A673 (cell line): ENCODE measurements around the gene CCDC197. TPM values are rescaled to one million over a fixed set of nuclear protein-coding genes. Genes with fewer than 3 reads are reported as not detected.
A peak's percentile ranks its signal among the peaks of the same experiment; 100 is the strongest.

Source experiments
- BruUV-seq: library from RNA; stranded (reverse); fragments of 400-500 nt; replicated peaks from 2 replicates; lab custom pipeline; 2021; lab: Mats Ljungman, UMichigan
- CTCF ChIA-PET: fragments of 300-600 bp; sonication (Branson Sonifier 250); formaldehyde crosslinking; loops from one replicate; lab custom pipeline; 2022; ENCODE audit warnings: antibody characterized with exemption; lab: Charles Lee
- POLR2A ChIA-PET: fragments of 300-600 bp; sonication (Branson Sonifier 250); formaldehyde crosslinking; loops from one replicate; lab custom pipeline; 2022; ENCODE audit warnings: antibody characterized with exemption; ENCODE audit not compliant: low non-redundant PET; lab: Charles Lee
- DNase-seq: peaks from one replicate; pipeline ENCODE4 v3.0.0-alpha.2; 2015; ENCODE audit warnings: low spot score
- H3K27ac ChIP-seq: fragments of 200-600 bp; sonication (generic); 2 replicates; pipeline ENCODE4 v1.5.1; 2016; ENCODE audit warnings: mixed run types, low read depth, mild to moderate bottlenecking, mixed read lengths, antibody characterized with exemption, low read length; ENCODE audit not compliant: poor library complexity, severe bottlenecking
- H3K27me3 ChIP-seq: fragments of 200-600 bp; sonication (generic); replicated peaks from 2 replicates; pipeline ENCODE4 v1.6.1; 2017; ENCODE audit warnings: mixed run types, low read depth, mild to moderate bottlenecking, mixed read lengths, antibody characterized with exemption, low read length; ENCODE audit not compliant: insufficient read depth, poor library complexity
- H3K36me3 ChIP-seq: fragments of 200-600 bp; sonication (generic); 2 replicates; pipeline ENCODE4 v1.6.1; 2016; ENCODE audit warnings: mixed run types, mild to moderate bottlenecking, mixed read lengths, antibody characterized with exemption, low read length; ENCODE audit not compliant: insufficient read depth, poor library complexity, severe bottlenecking
- H3K4me1 ChIP-seq: fragments of 200-600 bp; sonication (generic); 2 replicates; pipeline ENCODE4 v1.6.1; 2017; ENCODE audit warnings: mixed run types, mild to moderate bottlenecking, mixed read lengths, antibody characterized with exemption, low read length; ENCODE audit not compliant: insufficient read depth, poor library complexity, severe bottlenecking
- H3K4me3 ChIP-seq: fragments of 200-600 bp; sonication (generic); 2 replicates; pipeline ENCODE4 v1.5.1; 2016; ENCODE audit warnings: low read depth, mixed run types, mild to moderate bottlenecking, mixed read lengths, low read length; ENCODE audit not compliant: poor library complexity, severe bottlenecking
- H3K9me3 ChIP-seq: fragments of 200-600 bp; sonication (generic); 2 replicates; pipeline ENCODE4 v1.6.1; 2016; ENCODE audit warnings: mixed run types, low read depth, mild to moderate bottlenecking, mixed read lengths, antibody characterized with exemption, low read length; ENCODE audit not compliant: poor library complexity, severe bottlenecking
- CTCF ChIP-seq: fragments of 300-800, 200-600 bp; sonication (generic); conservative IDR thresholded peaks from 2 replicates; pipeline ENCODE4 v1.5.1; 2017; ENCODE audit warnings: low read depth, mild to moderate bottlenecking, antibody characterized with exemption, low read length, moderate library complexity, mixed read lengths
- EZH2 ChIP-seq: fragments of 200-600 bp; sonication (generic); IDR thresholded peaks from 2 replicates; pipeline ENCODE4 v1.6.1; 2017; ENCODE audit warnings: borderline replicate concordance, low read depth, mild to moderate bottlenecking, mixed read lengths, antibody characterized with exemption, low read length; ENCODE audit not compliant: poor library complexity, severe bottlenecking
- intact Hi-C: fragments of 100-400 bp; cut with micrococcal nuclease; formaldehyde crosslinking; loops from one replicate; pipeline ENCODE4 v1.10.0; 2022; ENCODE audit not compliant: unreplicated experiment
- total RNA-seq: library from RNA; stranded (reverse); gene quantifications from 2 replicates; pipeline ENCODE4 v1.2.3, GENCODE V29; 2021

The CCDC197 gene
- total RNA-seq, 1 experiment from 2014 or later = not detected

GRCh38 chr14:93991649-93992048, 5.5 kb upstream of the CCDC197 start:
- intact Hi-C loops = no loop called here
- H3K27me3 ChIP-seq = no peaks in the 10 kb centered on the region
- no peaks in the 10 kb centered on the region for H3K36me3 ChIP-seq
- no peak for TF ChIP-seq CTCF
- no peak for TF ChIP-seq EZH2
- no peak for DNase-seq
- no peak overlapping the region for H3K4me3 ChIP-seq
- CTCF ChIA-PET = no interaction called here
- no peaks in the 10 kb centered on the region for H3K9me3 ChIP-seq
- POLR2A ChIA-PET = no interaction called here
- no TSS peak for BruUV-seq
- no peak overlapping the region for H3K27ac ChIP-seq
- H3K4me1 ChIP-seq = no peaks in the 10 kb centered on the region

GRCh38 chr14:93993382-93993781, 3.7 kb upstream of the CCDC197 start:
- DNase-seq = no peak
- no TSS peak for BruUV-seq
- POLR2A ChIA-PET = no interaction called here
- no peaks in the 10 kb centered on the region for H3K36me3 ChIP-seq
- H3K4me3 ChIP-seq = no peak overlapping the region
- H3K9me3 ChIP-seq = no peaks in the 10 kb centered on the region
- H3K4me1 ChIP-seq = no peaks in the 10 kb centered on the region
- TF ChIP-seq CTCF = no peak
- TF ChIP-seq EZH2 = no peak
- H3K27ac ChIP-seq = no peak overlapping the region
- CTCF ChIA-PET = no interaction called here
- no peaks in the 10 kb centered on the region for H3K27me3 ChIP-seq
- intact Hi-C loops = no loop called here

GRCh38 chr14:93994919-93995682, 2.0 kb upstream of the CCDC197 start:
- no peak for TF ChIP-seq CTCF
- no peak for TF ChIP-seq EZH2
- peak; percentile 34 for DNase-seq
- Histone ChIP-seq H3K4me1 (no peaks in the 10 kb centered on the region), H3K36me3 (no peaks in the 10 kb centered on the region), H3K4me3 (no peak overlapping the region), H3K27me3 (no peaks in the 10 kb centered on the region), H3K9me3 (no peaks in the 10 kb centered on the region), H3K27ac (no peak overlapping the region)
- intact Hi-C loops = no loop called here
- no TSS peak for BruUV-seq
- CTCF ChIA-PET = no interaction called here
- POLR2A ChIA-PET = no interaction called here
